IMR-90 (cell line): ENCODE data around the gene BFSP1. TPM values are rescaled to one million over a fixed set of nuclear protein-coding genes. Genes with fewer than 3 reads are reported as not detected.

Source experiments
- ATAC-seq: fragments of 200-7000 bp; cut with Tn5 transposase; 2 replicates; pipeline ENCODE4 v1.9.1; 2020; ENCODE audit warnings: low read depth, mild to moderate bottlenecking, moderate library complexity
- BruUV-seq: library from RNA; stranded (reverse); fragments of 400-500 nt; replicated peaks from 2 replicates; lab custom pipeline; 2021; lab: Mats Ljungman, UMichigan
- CTCF ChIA-PET: fragments of 300-600 bp; formaldehyde crosslinking; extraction: SDS; loops from one replicate; lab custom pipeline; 2021; ENCODE audit warnings: antibody characterized with exemption; lab: Yijun Ruan, JAX
- POLR2A ChIA-PET: fragments of 300-600 bp; sonication (Branson Sonifier 250); formaldehyde crosslinking; loops from one replicate; lab custom pipeline; 2022; ENCODE audit warnings: antibody characterized with exemption; ENCODE audit not compliant: unreplicated experiment; lab: Charles Lee
- DNase-seq: peaks from one replicate; pipeline ENCODE4 v3.0.0; 2013
- H2AFZ ChIP-seq: replicated peaks from 2 replicates; pipeline ENCODE3; 2013; ENCODE audit warnings: low read length, mild to moderate bottlenecking; ENCODE audit not compliant: poor library complexity
- H2AK5ac ChIP-seq: 2 replicates; pipeline ENCODE4 v1.6.1; 2013; ENCODE audit warnings: low read depth, low read length, inconsistent platforms
- H2AK9ac ChIP-seq: replicated peaks from 2 replicates; pipeline ENCODE3; 2013; ENCODE audit warnings: mild to moderate bottlenecking, low read depth, low read length, moderate library complexity; ENCODE audit not compliant: poor library complexity
- H2BK120ac ChIP-seq: 2 replicates; pipeline ENCODE4 v1.6.1; 2013; ENCODE audit warnings: low read depth, low read length, inconsistent platforms
- H2BK15ac ChIP-seq: 3 replicates; pipeline ENCODE4 v1.6.1; 2013; ENCODE audit warnings: low read depth, low read length, inconsistent platforms
- H2BK20ac ChIP-seq: 2 replicates; pipeline ENCODE4 v1.6.1; 2013; ENCODE audit warnings: low read depth, mild to moderate bottlenecking, inconsistent platforms, low read length, moderate library complexity
- H2BK5ac ChIP-seq: 2 replicates; pipeline ENCODE4 v1.6.1; 2013; ENCODE audit warnings: mild to moderate bottlenecking, low read depth, low read length, inconsistent platforms; ENCODE audit not compliant: poor library complexity, severe bottlenecking
- H3K14ac ChIP-seq: replicated peaks from 2 replicates; pipeline ENCODE4 v1.6.1; 2013; ENCODE audit warnings: low read depth, low read length, inconsistent platforms
- H3K18ac ChIP-seq: 2 replicates; pipeline ENCODE4 v1.6.1; 2013; ENCODE audit warnings: low read depth, low read length, control low read depth
- H3K23ac ChIP-seq: 2 replicates; pipeline ENCODE4 v1.6.1; 2013; ENCODE audit warnings: low read depth, low read length, inconsistent platforms
- H3K27ac ChIP-seq: 2 replicates; pipeline ENCODE4 v1.5.1; 2013; ENCODE audit warnings: mild to moderate bottlenecking, control low read depth, low read length; ENCODE audit not compliant: insufficient read depth
- H3K27me3 ChIP-seq: 2 replicates; pipeline ENCODE4 v1.6.1; 2013; ENCODE audit warnings: low read length; ENCODE audit not compliant: control insufficient read depth, insufficient read depth
- H3K36me3 ChIP-seq: 2 replicates; pipeline ENCODE4 v1.6.1; 2013; ENCODE audit warnings: low read length, mixed read lengths; ENCODE audit not compliant: control insufficient read depth, insufficient read depth
- H3K4ac ChIP-seq: 2 replicates; pipeline ENCODE4 v1.6.1; 2013; ENCODE audit warnings: low read depth, low read length, inconsistent platforms
- H3K4me1 ChIP-seq: 2 replicates; pipeline ENCODE4 v1.6.1; 2013; ENCODE audit warnings: low read length, mixed read lengths; ENCODE audit not compliant: control insufficient read depth, insufficient read depth
- H3K4me2 ChIP-seq: 2 replicates; pipeline ENCODE4 v1.6.1; 2013; ENCODE audit warnings: low read depth, mild to moderate bottlenecking, control low read depth, low read length, moderate library complexity
- H3K4me3 ChIP-seq: 2 replicates; pipeline ENCODE4 v1.5.1; 2013; ENCODE audit warnings: low read depth, mild to moderate bottlenecking, control low read depth, low read length, moderate library complexity; ENCODE audit not compliant: insufficient read depth
- H3K56ac ChIP-seq: 2 replicates; pipeline ENCODE4 v1.6.1; 2013; ENCODE audit warnings: low read length, inconsistent platforms; ENCODE audit not compliant: insufficient read depth; ENCODE audit errors: extremely low read depth
- H3K79me1 ChIP-seq, 2 experiments: 2 replicates each; pipeline ENCODE4 v1.6.1; 2013; ENCODE audit warnings: low read length in 2 of 2, inconsistent platforms in 1 of 2, low read depth in 1 of 2
- H3K9ac ChIP-seq: 2 replicates; pipeline ENCODE4 v1.6.1; 2013; ENCODE audit warnings: low read depth, low read length, control low read depth
- H3K9me1 ChIP-seq: 2 replicates; pipeline ENCODE4 v1.6.1; 2013; ENCODE audit warnings: low read length, inconsistent platforms; ENCODE audit not compliant: insufficient read depth
- H3K9me3 ChIP-seq: 2 replicates; pipeline ENCODE4 v1.6.1; 2013; ENCODE audit warnings: low read length; ENCODE audit not compliant: control insufficient read depth, insufficient read depth
- H4K20me1 ChIP-seq: 2 replicates; pipeline ENCODE4 v1.6.1; 2013; ENCODE audit warnings: low read length, inconsistent platforms; ENCODE audit not compliant: insufficient read depth
- H4K5ac ChIP-seq: 2 replicates; pipeline ENCODE4 v1.6.1; 2013; ENCODE audit warnings: mild to moderate bottlenecking, low read depth, low read length, control low read depth
- H4K8ac ChIP-seq, 2 experiments: 2 replicates each; pipeline ENCODE4 v1.6.1; 2013; ENCODE audit warnings: low read depth in 2 of 2, low read length in 2 of 2, control low read depth in 1 of 2, inconsistent platforms in 1 of 2
- H4K91ac ChIP-seq: 2 replicates; pipeline ENCODE4 v1.6.1; 2013; ENCODE audit warnings: low read depth, low read length, inconsistent platforms; ENCODE audit not compliant: insufficient read depth
- CEBPB ChIP-seq: IDR thresholded peaks from 2 replicates; pipeline ENCODE4 v1.6.1; 2012; ENCODE audit warnings: low read depth, low read length, improper control_type of control experiment
- CHD1 ChIP-seq: IDR thresholded peaks from 2 replicates; pipeline ENCODE4 v1.6.1; 2012; ENCODE audit warnings: low read depth, low read length, improper control_type of control experiment
- ELK1 ChIP-seq: fragments of 150-350 bp; IDR thresholded peaks from 2 replicates; pipeline ENCODE4 v1.6.1; 2016; ENCODE audit warnings: low read depth, mild to moderate bottlenecking, low read length, moderate library complexity, borderline replicate concordance
- MAFK ChIP-seq: IDR thresholded peaks from 2 replicates; pipeline ENCODE4 v1.6.1; 2012; ENCODE audit warnings: low read depth, low read length, improper control_type of control experiment
- MAZ ChIP-seq: IDR thresholded peaks from 2 replicates; pipeline ENCODE4 v1.6.1; 2012; ENCODE audit warnings: low read depth, mild to moderate bottlenecking, low read length, improper control_type of control experiment, moderate library complexity, borderline replicate concordance
- MXI1 ChIP-seq: IDR thresholded peaks from 2 replicates; pipeline ENCODE4 v1.6.1; 2012; ENCODE audit warnings: low read depth, mild to moderate bottlenecking, low read length, moderate library complexity, borderline replicate concordance
- NFE2L2 ChIP-seq: fragments of 150-350 bp; IDR thresholded peaks from 2 replicates; pipeline ENCODE4 v1.6.1; 2016; ENCODE audit warnings: low read depth, mild to moderate bottlenecking, low read length
- RAD21 ChIP-seq: IDR thresholded peaks from 2 replicates; pipeline ENCODE4 v1.6.1; 2012; ENCODE audit warnings: low read length, improper control_type of control experiment
- RCOR1 ChIP-seq: IDR thresholded peaks from 2 replicates; pipeline ENCODE4 v1.6.1; 2012; ENCODE audit warnings: mild to moderate bottlenecking, low read length, improper control_type of control experiment; ENCODE audit not compliant: insufficient replicate concordance
- RFX5 ChIP-seq: IDR thresholded peaks from 2 replicates; pipeline ENCODE4 v1.8.0; 2012; ENCODE audit warnings: low read depth, mild to moderate bottlenecking, low read length, moderate library complexity
- SMC3 ChIP-seq: fragments of 150-350 bp; IDR thresholded peaks from 2 replicates; pipeline ENCODE4 v1.6.1; 2016; ENCODE audit warnings: low read depth, mild to moderate bottlenecking, antibody characterized with exemption, low read length, moderate library complexity
- USF2 ChIP-seq: fragments of 150-350 bp; IDR thresholded peaks from 2 replicates; pipeline ENCODE4 v1.6.1; 2017; ENCODE audit warnings: mild to moderate bottlenecking, antibody characterized with exemption, low read length, low read depth
- WGBS, 2 experiments: methylation state at CpG; one replicate each; pipeline versions ENCODE4 v1.1.5 to v1.1.7; 2013; ENCODE audit warnings: missing lambda C conversion rate in 2 of 2; ENCODE audit not compliant: insufficient read length in 1 of 2; ENCODE audit errors: extremely low coverage in 2 of 2; 5-methylcytosine and 5-hydroxymethylcytosine counted together
- dilution Hi-C: fragments of 300-500 bp; cut with HindIII; formaldehyde crosslinking; loops from one replicate; pipeline ENCODE4 v1.14.3; 2018; ENCODE audit warnings: low sequenced_read_pairs; ENCODE audit not compliant: unreplicated experiment
- in situ Hi-C: fragments of 300-500 bp; cut with MboI; formaldehyde crosslinking; loops from 3 replicates; pipeline ENCODE4 v1.14.3; 2019; ENCODE audit warnings: low sequenced_read_pairs, inconsistent platforms, mixed read lengths
- intact Hi-C: fragments of 100-400 bp; cut with micrococcal nuclease; formaldehyde crosslinking; loops from 2 replicates; pipeline ENCODE4 v1.10.0; 2022
- polyA plus RNA-seq, 3 experiments: library from polyadenylated mRNA; depleted of rRNA; stranded (reverse); fragments of >200 nt; gene quantifications; 2 replicates each; pipeline ENCODE4 v1.2.3, GENCODE V29; 2012; ENCODE audit warnings: low replicate concordance in 1 of 3
- total RNA-seq: library from RNA; depleted of rRNA; stranded (reverse); fragments of >200 nt; gene quantifications from 2 replicates; pipeline ENCODE4 v1.2.3, GENCODE V29; 2012

BFSP1 gene
- total and polyA plus RNA-seq, 2 of the 4 experiments (the other 2 are of a cell fraction), result 1.1 to 2.0 TPM

- H4K8ac ChIP-seq, result no peak overlapping the region
- no peak overlapping the region for H3K56ac ChIP-seq
- BruUV-seq, result no TSS peak
- ChIA-PET POLR2A (no interaction called here), CTCF (no interaction called here)
- dilution Hi-C loops (no loop called here), intact Hi-C loops (no loop called here), in situ Hi-C loops (no loop called here)
- H2AK9ac ChIP-seq, result no peak overlapping the region
- no peak overlapping the region for H2AK5ac ChIP-seq
- no peak overlapping the region for H2BK20ac ChIP-seq
- H3K4ac ChIP-seq, result no peak overlapping the region
- no peaks in the 10 kb centered on the region for H3K4me1 ChIP-seq
- no peak overlapping the region for H2BK15ac ChIP-seq
- 78% methylated on average over 4 of the region's 5 CpGs; no CpG with 5 or more reads in 1 of the 2 experiments for WGBS, 2 experiments
- TF ChIP-seq NFE2L2 (no peak), MXI1 (no peak), MAZ (no peak), ELK1 (no peak), CEBPB (no peak), SMC3 (no peak), CHD1 (no peak), MAFK (no peak), RCOR1 (no peak), RAD21 (no peak), RFX5 (no peak), USF2 (no peak)
- ATAC-seq (no peak), DNase-seq (no peak)
- H3K27ac ChIP-seq, result no peak overlapping the region
- no peak overlapping the region for H3K23ac ChIP-seq
- no peaks in the 10 kb centered on the region for H3K79me1 ChIP-seq
- H2AFZ ChIP-seq, result no peak overlapping the region
- peaks cover 7% of the 10 kb centered on the region; the same call in 1 of the 2 replicates for H3K27me3 ChIP-seq
- H3K4me3 ChIP-seq, result no peak overlapping the region
- no peak overlapping the region for H3K18ac ChIP-seq
- H3K4me2 ChIP-seq, result no peak overlapping the region
- no peak overlapping the region for H3K14ac ChIP-seq
- H2BK5ac ChIP-seq, result no peak overlapping the region
- H4K20me1 ChIP-seq, result no peaks in the 10 kb centered on the region
- no peak overlapping the region for H4K5ac ChIP-seq
- no peaks in the 10 kb centered on the region for H3K9me3 ChIP-seq
- no peak overlapping the region for H2BK120ac ChIP-seq
- no peak overlapping the region for H3K9ac ChIP-seq
- no peak overlapping the region for H4K91ac ChIP-seq
- H3K9me1 ChIP-seq, result no peaks in the 10 kb centered on the region
- no peaks in the 10 kb centered on the region for H3K36me3 ChIP-seq
Observed at GRCh38 chr20:17523326-17523725, 7.9 kb downstream of the BFSP1 start.
